ENCODE results near the gene PLEKHM2. TPM values are rescaled to one million over a fixed set of nuclear protein-coding genes. Genes with fewer than 3 reads are reported as not detected.

Gene PLEKHM2
- total and polyA plus RNA-seq, 2 of the 8 experiments (the other 6 are each of a cell fraction or from before 2014, with no cell fraction given), result 38.3 to 47.6 TPM

DNA sequence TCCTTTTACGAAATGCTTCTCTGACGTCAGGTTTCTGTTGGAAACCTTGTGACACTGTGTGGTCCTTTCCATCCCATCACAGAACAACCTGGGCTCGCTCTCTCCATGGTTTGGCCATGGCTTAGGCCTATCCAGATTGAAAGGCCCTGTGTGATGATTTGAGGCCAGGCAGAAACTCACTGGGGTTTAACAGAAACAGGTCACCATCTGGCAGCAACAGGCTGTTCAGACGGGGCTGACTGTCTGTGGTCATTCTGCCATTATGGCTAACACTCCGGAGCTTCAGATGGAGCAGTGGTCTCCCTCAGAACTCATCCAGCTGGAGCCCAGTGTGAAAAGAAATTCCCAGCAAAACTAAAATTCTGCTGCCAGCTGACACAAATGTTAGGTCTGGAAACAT lies 9.3 kb downstream of the PLEKHM2 start:
- Histone ChIP-seq H2BK20ac (ENCODE audit: low read length) (no peak overlapping the region), H4K8ac (ENCODE audit: extremely low read depth, insufficient read depth, low read length) (no peak overlapping the region), H3K18ac (ENCODE audit: extremely low read depth, low read length) (no peak overlapping the region), H3K27ac (ENCODE audit: low read depth, low read length) (no peak overlapping the region), H4K20me1 (replicated peaks in 1 of 2; ENCODE audit: control insufficient read depth in 1 of 2, insufficient read depth in 2 of 2, low read length in 2 of 2) (peaks cover 0 to 4% of the 10 kb centered on the region in 2 experiments), H3K9ac (replicated peaks in 1 of 4; ENCODE audit: extremely low read depth in 1 of 4, low read depth in 3 of 4, low read length in 3 of 4) (no peak overlapping the region), H4K91ac (replicated peaks; ENCODE audit: insufficient read length, low read length) (no peak overlapping the region), H3K23me2 (ENCODE audit: low read depth, low read length) (no peaks in the 10 kb centered on the region), H3K23ac (ENCODE audit: insufficient read length) (no peak overlapping the region), H3K79me2 (ENCODE audit: control insufficient read depth in 1 of 2, insufficient read depth in 2 of 2, low read length in 2 of 2) (peaks cover 0 to 20% of the 10 kb centered on the region in 2 experiments; a peak in 1 of 4 replicates), H3K14ac (ENCODE audit: insufficient read length) (no peak overlapping the region), H3K4me2 (ENCODE audit: insufficient read depth in 1 of 2, low read depth in 2 of 2, low read length in 2 of 2) (no peak overlapping the region), H2AK5ac (ENCODE audit: low read depth, low read length) (no peak overlapping the region), H3K4ac (replicated peaks; ENCODE audit: insufficient read length, low read depth, low read length) (no peak overlapping the region), H3K36me3 (ENCODE audit: control insufficient read depth in 2 of 4, insufficient read depth in 4 of 4, low read length in 3 of 4) (no peaks in the 10 kb centered on the region), H2BK120ac (replicated peaks; ENCODE audit: low read depth, low read length) (no peak overlapping the region), H3K9me3 (ENCODE audit: insufficient read depth in 2 of 2, low read depth in 1 of 2, low read length in 1 of 2) (no peaks in the 10 kb centered on the region), H2BK5ac (ENCODE audit: low read depth, low read length) (no peak overlapping the region), H3K56ac (replicated peaks; ENCODE audit: insufficient read length, low read depth, low read length) (no peak overlapping the region), H2AFZ (ENCODE audit: low read length) (no peak overlapping the region), H2BK12ac (ENCODE audit: low read depth, low read length) (no peak overlapping the region), H3K27me3 (replicated peaks in 1 of 4; ENCODE audit: control insufficient read depth in 3 of 4, extremely low read depth in 1 of 4, insufficient read depth in 3 of 4, low read length in 3 of 4) (no peaks in the 10 kb centered on the region), H3K4me3 (ENCODE audit: extremely low read depth in 1 of 4, insufficient read depth in 2 of 4, low read depth in 3 of 4, low read length in 4 of 4) (no peak overlapping the region), H3K79me1 (ENCODE audit: low read depth, low read length) (no peaks in the 10 kb centered on the region; the same call in 1 of the 2 replicates), H4K5ac (ENCODE audit: insufficient read length, low read depth, low read length) (no peak overlapping the region), H2BK15ac (ENCODE audit: low read length) (no peak overlapping the region), H3K4me1 (replicated peaks in 1 of 4; ENCODE audit: control insufficient read depth in 3 of 4, insufficient read depth in 4 of 4, low read length in 3 of 4) (no peaks in the 10 kb centered on the region)
- DNase-seq (ENCODE audit: low read depth in 1 of 2, low spot score in 2 of 2) (no peak), FAIRE-seq (no peak)
- ChIA-PET CTCF (ENCODE audit: partially characterized antibody) (interaction anchor here (0.6 to 0.7 kb wide), 2 partner anchors 64 to 261 kb away, joined by 3 read pairs; no protein-coding TSS in a partner anchor), POLR2A (ENCODE audit: partially characterized antibody) (no interaction called here)
- WGBS, 2 experiments (ENCODE audit: extremely low coverage in 1 of 2, insufficient coverage in 1 of 2, insufficient read length in 1 of 2, insufficient replicate concordance in 2 of 2, low coverage in 1 of 2, low lambda C conversion rate in 2 of 2, missing lambda C conversion rate in 1 of 2), result 94% methylated on average over 5 of the region's 5 CpGs; no CpG with 5 or more reads in 1 of the 2 experiments
- no peak for TF ChIP-seq CREB1 (IDR thresholded peaks at IDR 0.05)
- TF ChIP-seq SP4 (IDR thresholded peaks at IDR 0.05; ENCODE audit: low read length), result no peak
- TF ChIP-seq, protein P1, sequence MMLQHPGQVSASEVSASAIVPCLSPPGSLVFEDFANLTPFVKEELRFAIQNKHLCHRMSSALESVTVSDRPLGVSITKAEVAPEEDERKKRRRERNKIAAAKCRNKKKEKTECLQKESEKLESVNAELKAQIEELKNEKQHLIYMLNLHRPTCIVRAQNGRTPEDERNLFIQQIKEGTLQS (IDR thresholded peaks at IDR 0.05; ENCODE audit: insufficient read depth, low read depth, low read length), result no peak
- TF ChIP-seq BRCA1 (IDR thresholded peaks at IDR 0.05; ENCODE audit: low read depth, low read length), result no peak
- no peak for TF ChIP-seq KDM1A (IDR thresholded peaks at IDR 0.05; ENCODE audit: borderline replicate concordance, low read length)
- no peak for TF ChIP-seq SAP30 (IDR thresholded peaks at IDR 0.05; ENCODE audit: insufficient read depth, insufficient replicate concordance, low read length)
- TF ChIP-seq NRF1 (IDR thresholded peaks at IDR 0.05; ENCODE audit: low read depth, low read length), result no peak
- TF ChIP-seq, protein P2, sequence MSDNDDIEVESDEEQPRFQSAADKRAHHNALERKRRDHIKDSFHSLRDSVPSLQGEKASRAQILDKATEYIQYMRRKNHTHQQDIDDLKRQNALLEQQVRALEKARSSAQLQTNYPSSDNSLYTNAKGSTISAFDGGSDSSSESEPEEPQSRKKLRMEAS (IDR thresholded peaks at IDR 0.05), result no peak
- TF ChIP-seq YY1 (IDR thresholded peaks at IDR 0.05; ENCODE audit: low read depth, low read length), result no peak
- TF ChIP-seq CHD2 (IDR thresholded peaks at IDR 0.05; ENCODE audit: low read length), result no peak
- no peak for TF ChIP-seq CHD1 (IDR thresholded peaks at IDR 0.05; ENCODE audit: low read depth, low read length)
- TF ChIP-seq BACH1 (IDR thresholded peaks at IDR 0.05; ENCODE audit: low read length), result no peak
- no peak for TF ChIP-seq TBP (IDR thresholded peaks at IDR 0.05; ENCODE audit: low read depth, low read length)
- TF ChIP-seq KDM4A (IDR thresholded peaks at IDR 0.05; ENCODE audit: low read depth, low read length, severe bottlenecking), result no peak
- no peak for TF ChIP-seq JUN (IDR thresholded peaks at IDR 0.05; ENCODE audit: low read depth, low read length)

All from H1 (cell line).